Upper lobe of left lung (tissue), 6 donors: Measurements from ENCODE around the gene HSD11B2. TPM values are rescaled to one million over a fixed set of nuclear protein-coding genes. Genes with fewer than 3 reads are reported as not detected.

ENCODE experiments used
- ATAC-seq, 2 donors: fragments of 200-7000 bp; cut with Tn5 transposase; one replicate each; pipeline ENCODE4 v1.9.1; 2022; ENCODE audit warnings: mild to moderate bottlenecking in 2 of 2, moderate library complexity in 2 of 2; ENCODE audit not compliant: low FRiP score in 2 of 2
- DNase-seq, 2 donors: peaks; one replicate each; pipeline ENCODE4 v3.0.0-alpha.2; 2019 to 2020
- H3K27ac ChIP-seq, 4 donors: fragments of 200-600 bp; sonication (generic); one replicate each; pipeline ENCODE4 v1.5.1; 2016 to 2019
- H3K27me3 ChIP-seq, 4 donors: fragments of 200-600 bp; sonication (generic); one replicate each; pipeline ENCODE4 v1.5.1; 2017 to 2019
- H3K36me3 ChIP-seq, 4 donors: fragments of 200-600 bp; sonication (generic); one replicate each; pipeline ENCODE4 v1.5.1; 2016 to 2019
- H3K4me1 ChIP-seq, 4 donors: fragments of 200-600 bp; sonication (generic); one replicate each; pipeline ENCODE4 v1.5.1; 2018 to 2019
- H3K4me3 ChIP-seq, 4 donors: fragments of 200-600 bp; sonication (generic); one replicate each; pipeline ENCODE4 v1.5.1; 2017 to 2019; ENCODE audit warnings: mild to moderate bottlenecking in 2 of 4, moderate library complexity in 1 of 4
- H3K9me3 ChIP-seq, 4 donors: fragments of 200-600 bp; sonication (generic); one replicate each; pipeline ENCODE4 v1.5.1; 2018 to 2019
- EP300 ChIP-seq, 4 donors: sonication (generic); formaldehyde crosslinking; IDR thresholded peaks; one replicate each; pipeline ENCODE4 v1.5.1; 2017; ENCODE audit warnings: antibody characterized with exemption in 4 of 4, control low read depth in 2 of 4
- POLR2A ChIP-seq, 4 donors: fragments of 450-650 bp; IDR thresholded peaks; one replicate each; pipeline ENCODE4 v1.5.1; 2016 to 2017; ENCODE audit warnings: antibody characterized with exemption in 4 of 4, mild to moderate bottlenecking in 2 of 4
- POLR2AphosphoS5 ChIP-seq, 2 donors: sonication (generic); formaldehyde crosslinking; IDR thresholded peaks; one replicate each; pipeline ENCODE4 v1.5.1; 2017; ENCODE audit warnings: antibody characterized with exemption in 2 of 2
- WGBS, 2 donors: methylation state at CpG; one replicate each; pipeline ENCODE4 v1.1.5; 2017 to 2018; 5-methylcytosine and 5-hydroxymethylcytosine counted together
- total RNA-seq, 6 donors: library from RNA; depleted of rRNA in 4 of 6; stranded (reverse); fragments of >200 nt in 4 of 6; gene quantifications; one replicate each; pipeline versions ENCODE4 v1.1.0 to v1.2.1, GENCODE V29; 2016 to 2021
- TF ChIP-seq, protein P1 (sequence below), 6 experiments: fragments of 450-650 bp in 4 of 6; fragments of 200-600 bp in 2 of 6; sonication (generic) in 2 of 6; IDR thresholded peaks; one replicate each; pipeline ENCODE4 v1.5.1; 2016 to 2019; ENCODE audit warnings: antibody characterized with exemption in 6 of 6
- donor health status: DM: no; HTN: no; CAD: no; lungs with moderate emphysema.
- donor health status: DM: no; HTN: yes; CAD: no; lungs with severe emphysema.

Gene HSD11B2
- 1 to 10 TPM in 5 of 6 donors, under 1 TPM in 1; 0.78 to 5.0 (median 1.6) TPM for total RNA-seq

DNA sequence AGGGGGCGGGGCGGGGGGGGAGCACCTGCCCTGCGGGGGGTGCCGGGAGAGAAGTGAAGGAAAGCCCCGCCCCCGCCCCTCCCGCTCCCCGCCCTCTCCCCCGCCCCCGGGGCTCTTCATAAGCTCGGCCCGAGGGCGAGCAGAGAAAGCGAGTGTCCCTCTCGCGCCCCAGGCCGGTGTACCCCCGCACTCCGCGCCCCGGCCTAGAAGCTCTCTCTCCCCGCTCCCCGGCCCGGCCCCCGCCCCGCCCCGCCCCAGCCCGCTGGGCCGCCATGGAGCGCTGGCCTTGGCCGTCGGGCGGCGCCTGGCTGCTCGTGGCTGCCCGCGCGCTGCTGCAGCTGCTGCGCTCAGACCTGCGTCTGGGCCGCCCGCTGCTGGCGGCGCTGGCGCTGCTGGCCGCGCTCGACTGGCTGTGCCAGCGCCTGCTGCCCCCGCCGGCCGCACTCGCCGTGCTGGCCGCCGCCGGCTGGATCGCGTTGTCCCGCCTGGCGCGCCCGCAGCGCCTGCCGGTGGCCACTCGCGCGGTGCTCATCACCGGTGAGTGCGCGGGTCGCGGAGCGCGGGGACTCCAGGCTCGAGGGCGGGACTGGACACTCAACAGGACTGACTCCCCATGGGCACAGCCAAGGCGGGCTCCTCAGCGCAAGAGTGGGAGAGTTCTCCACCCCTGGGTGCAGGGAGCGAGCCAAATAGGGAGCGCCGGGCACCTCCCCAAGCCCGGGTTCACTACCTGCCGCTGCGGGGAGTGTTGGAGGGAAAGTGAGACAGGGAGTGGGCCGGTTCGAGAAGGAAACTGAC is at the start of gene HSD11B2:
TSS of gene HSD11B2 (plus strand) at position 145 of the 798 bp plus-strand sequence. CDS start at position 273, 128 bp downstream.
- no peaks in the 10 kb centered on the region for H3K9me3 ChIP-seq
- H3K4me3 ChIP-seq = peak within 1 kb of the TSS; percentile 20 to 60 (median 51)
- 3 to 19% methylated on average over 9 to 45 of the region's 87 CpGs for WGBS, 2 donors
- DNase-seq (peak; percentile 63 to 93), ATAC-seq (peak in 1 of 2 donors; percentile 73)
- peaks cover 27 to 41% (median 37%) of the 10 kb centered on the region in 4 donors for H3K4me1 ChIP-seq
- H3K36me3 ChIP-seq = peaks cover 0 to 5% (median under 1%) of the 10 kb centered on the region in 4 donors
- TF ChIP-seq POLR2AphosphoS5 (IDR thresholded peaks at IDR 0.05) (no peak), EP300 (IDR thresholded peaks at IDR 0.05) (no peak), POLR2A (IDR thresholded peaks at IDR 0.05) (no peak)
- TF ChIP-seq, protein P1, sequence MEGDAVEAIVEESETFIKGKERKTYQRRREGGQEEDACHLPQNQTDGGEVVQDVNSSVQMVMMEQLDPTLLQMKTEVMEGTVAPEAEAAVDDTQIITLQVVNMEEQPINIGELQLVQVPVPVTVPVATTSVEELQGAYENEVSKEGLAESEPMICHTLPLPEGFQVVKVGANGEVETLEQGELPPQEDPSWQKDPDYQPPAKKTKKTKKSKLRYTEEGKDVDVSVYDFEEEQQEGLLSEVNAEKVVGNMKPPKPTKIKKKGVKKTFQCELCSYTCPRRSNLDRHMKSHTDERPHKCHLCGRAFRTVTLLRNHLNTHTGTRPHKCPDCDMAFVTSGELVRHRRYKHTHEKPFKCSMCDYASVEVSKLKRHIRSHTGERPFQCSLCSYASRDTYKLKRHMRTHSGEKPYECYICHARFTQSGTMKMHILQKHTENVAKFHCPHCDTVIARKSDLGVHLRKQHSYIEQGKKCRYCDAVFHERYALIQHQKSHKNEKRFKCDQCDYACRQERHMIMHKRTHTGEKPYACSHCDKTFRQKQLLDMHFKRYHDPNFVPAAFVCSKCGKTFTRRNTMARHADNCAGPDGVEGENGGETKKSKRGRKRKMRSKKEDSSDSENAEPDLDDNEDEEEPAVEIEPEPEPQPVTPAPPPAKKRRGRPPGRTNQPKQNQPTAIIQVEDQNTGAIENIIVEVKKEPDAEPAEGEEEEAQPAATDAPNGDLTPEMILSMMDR (IDR thresholded peaks at IDR 0.05) = peak in 5 of 6 experiments; percentile 12 to 62 (median 35)
- peak within 1 kb of the TSS in 3 of 4 donors; percentile 44 to 75 (median 58) for H3K27ac ChIP-seq
- H3K27me3 ChIP-seq = peaks cover 0 to 12% (median 4%) of the 10 kb centered on the region in 4 donors

DNA sequence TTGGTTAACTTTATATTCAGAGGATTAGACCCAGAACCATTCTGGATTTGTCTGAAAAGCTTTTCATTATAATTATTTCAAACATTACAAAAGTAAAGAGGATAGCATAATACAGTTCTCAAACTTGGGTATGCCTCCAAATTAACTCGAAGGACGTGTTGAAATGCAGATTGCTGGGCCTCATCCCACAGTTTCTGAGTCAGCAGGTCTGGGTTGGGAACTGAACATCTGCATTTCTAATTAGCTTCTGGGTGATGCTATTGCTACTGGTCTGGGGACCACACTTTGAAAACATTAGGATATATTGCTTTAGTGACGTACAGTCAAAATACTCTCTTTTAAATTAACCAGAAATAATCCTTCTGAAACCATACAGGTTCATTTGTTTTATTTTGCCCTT is 47.6 kb upstream of the HSD11B2 start:
- WGBS, 2 donors = 70 to 84% methylated on average over 3 of the region's 3 CpGs
- no peaks in the 10 kb centered on the region for H3K27me3 ChIP-seq
- ATAC-seq (no peak), DNase-seq (no peak)
- no peak overlapping the region for H3K4me3 ChIP-seq
- no peaks in the 10 kb centered on the region for H3K4me1 ChIP-seq
- no peak overlapping the region for H3K27ac ChIP-seq
- no peaks in the 10 kb centered on the region for H3K9me3 ChIP-seq
- no peaks in the 10 kb centered on the region for H3K36me3 ChIP-seq
- TF ChIP-seq POLR2AphosphoS5 (IDR thresholded peaks at IDR 0.05) (no peak), POLR2A (IDR thresholded peaks at IDR 0.05) (no peak), EP300 (IDR thresholded peaks at IDR 0.05) (no peak)
- TF ChIP-seq, protein P1 (IDR thresholded peaks at IDR 0.05) = no peak

GRCh38 chr16:67384778-67385510 is 46.0 kb upstream of the HSD11B2 start:
- 88 to 92% methylated on average over 8 of the region's 8 CpGs for WGBS, 2 donors
- no peak for TF ChIP-seq EP300 (IDR thresholded peaks at IDR 0.05)
- TF ChIP-seq POLR2A (IDR thresholded peaks at IDR 0.05) = no peak
- TF ChIP-seq, protein P1 (IDR thresholded peaks at IDR 0.05) = no peak
- TF ChIP-seq POLR2AphosphoS5 (IDR thresholded peaks at IDR 0.05) = no peak
- ATAC-seq (no peak), DNase-seq (no peak)
- H3K9me3 ChIP-seq = no peaks in the 10 kb centered on the region
- H3K36me3 ChIP-seq = no peaks in the 10 kb centered on the region
- H3K4me1 ChIP-seq = peaks cover 0 to 4% (median under 1%) of the 10 kb centered on the region in 4 donors
- H3K27ac ChIP-seq = no peak overlapping the region
- H3K4me3 ChIP-seq = no peak overlapping the region
- no peaks in the 10 kb centered on the region for H3K27me3 ChIP-seq

- Histone ChIP-seq H3K27me3 (no peaks in the 10 kb centered on the region), H3K4me1 (peaks cover 13 to 20% (median 16%) of the 10 kb centered on the region in 4 donors), H3K27ac (no peak overlapping the region), H3K9me3 (no peaks in the 10 kb centered on the region), H3K36me3 (no peaks in the 10 kb centered on the region), H3K4me3 (no peak overlapping the region)
- 94 to 100% methylated on average over 5 of the region's 5 CpGs for WGBS, 2 donors
- ATAC-seq (no peak), DNase-seq (no peak)
- TF ChIP-seq POLR2AphosphoS5 (IDR thresholded peaks at IDR 0.05) (no peak), POLR2A (IDR thresholded peaks at IDR 0.05) (no peak), EP300 (IDR thresholded peaks at IDR 0.05) (no peak)
- TF ChIP-seq, protein P1 (IDR thresholded peaks at IDR 0.05) = no peak
Measured at GRCh38 chr16:67386861-67387455, 44.0 kb upstream of the HSD11B2 start.
